Neutrophil (primary cell): ENCODE measurements around the gene MADCAM1.

Experiments
- H3K27ac ChIP-seq: fragments of 200-600 bp; sonication (generic); 2 replicates; pipeline ENCODE4 v1.5.1; 2016; ENCODE audit warnings: mild to moderate bottlenecking, moderate library complexity
- H3K27me3 ChIP-seq: fragments of 200-600 bp; sonication (generic); 2 replicates; pipeline ENCODE4 v1.6.0; 2016; ENCODE audit warnings: mild to moderate bottlenecking
- H3K36me3 ChIP-seq: fragments of 200-600 bp; sonication (generic); 2 replicates; pipeline ENCODE4 v1.5.1; 2017
- H3K4me1 ChIP-seq, 2 experiments: fragments of 200-600 bp in 1 of 2; sonication (generic) in 1 of 2; 1 replicate in 1 of 2; 2 replicates in 1 of 2; pipeline versions ENCODE4 v1.5.1 to v1.6.1; 2013 to 2016; ENCODE audit warnings: low read depth in 1 of 2, low read length in 1 of 2, mild to moderate bottlenecking in 1 of 2, moderate library complexity in 1 of 2; ENCODE audit not compliant: control insufficient read depth in 1 of 2, insufficient read depth in 1 of 2
- H3K4me3 ChIP-seq, 2 experiments: fragments of 200-600 bp in 1 of 2; sonication (generic) in 1 of 2; 1 replicate in 1 of 2; 2 replicates in 1 of 2; pipeline ENCODE4 v1.5.1; 2013 to 2016; ENCODE audit warnings: low read depth in 1 of 2, low read length in 1 of 2, mild to moderate bottlenecking in 1 of 2, moderate library complexity in 1 of 2
- H3K9me3 ChIP-seq: fragments of 200-600 bp; sonication (generic); 2 replicates; pipeline ENCODE4 v1.5.1; 2016
- CTCF ChIP-seq: fragments of 200-600 bp; sonication (generic); IDR thresholded peaks from 2 replicates; pipeline ENCODE4 v1.5.1; 2016; ENCODE audit warnings: antibody characterized with exemption

MADCAM1 gene

GRCh38 chr19:463483-464207, 32.6 kb upstream of the MADCAM1 start:
- no peaks in the 10 kb centered on the region for H3K9me3 ChIP-seq
- H3K36me3 ChIP-seq: no peaks in the 10 kb centered on the region
- peaks cover 58% of the 10 kb centered on the region for H3K27me3 ChIP-seq
- no peak for TF ChIP-seq CTCF
- no peak overlapping the region for H3K4me3 ChIP-seq
- H3K4me1 ChIP-seq: no peaks in the 10 kb centered on the region
- H3K27ac ChIP-seq: no peak overlapping the region

GRCh38 chr19:464208-464545, 32.1 kb upstream of the MADCAM1 start:
- Histone ChIP-seq H3K27ac (no peak overlapping the region), H3K4me1 (no peaks in the 10 kb centered on the region), H3K36me3 (no peaks in the 10 kb centered on the region), H3K9me3 (no peaks in the 10 kb centered on the region), H3K27me3 (peaks cover 52% of the 10 kb centered on the region), H3K4me3 (no peak overlapping the region)
- no peak for TF ChIP-seq CTCF

- Histone ChIP-seq H3K36me3 (no peaks in the 10 kb centered on the region), H3K27ac (no peak overlapping the region), H3K4me1 (no peaks in the 10 kb centered on the region), H3K9me3 (no peaks in the 10 kb centered on the region), H3K4me3 (no peak overlapping the region), H3K27me3 (peaks cover 42% of the 10 kb centered on the region)
- no peak for TF ChIP-seq CTCF
Observed at GRCh38 chr19:465056-465816, 31.1 kb upstream of the MADCAM1 start.

DNA sequence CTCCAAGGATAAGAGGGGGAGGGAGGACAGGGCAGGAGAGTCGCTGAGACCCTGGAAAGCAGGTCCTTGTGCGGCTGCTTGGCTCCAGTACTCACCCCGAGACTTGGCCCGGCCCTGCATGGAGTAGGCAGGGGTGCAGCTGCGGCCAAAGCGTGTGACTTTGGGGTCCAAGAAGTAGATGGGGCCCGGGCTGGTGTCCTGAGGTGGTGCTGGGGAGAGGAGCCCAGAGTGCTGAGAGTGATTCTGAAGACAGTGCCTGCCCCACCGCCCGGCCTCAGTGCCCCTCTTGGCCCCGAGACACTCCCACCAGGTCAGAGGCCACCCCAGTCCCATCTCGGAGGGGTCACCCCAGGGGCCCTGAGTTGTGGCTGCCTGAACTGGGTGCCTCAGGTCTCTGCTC, 28.7 kb upstream of the MADCAM1 start:
- no peaks in the 10 kb centered on the region for H3K4me1 ChIP-seq
- H3K9me3 ChIP-seq: no peaks in the 10 kb centered on the region
- TF ChIP-seq CTCF: no peak
- H3K4me3 ChIP-seq: no peak overlapping the region
- H3K36me3 ChIP-seq: no peaks in the 10 kb centered on the region
- peaks cover 21% of the 10 kb centered on the region for H3K27me3 ChIP-seq
- H3K27ac ChIP-seq: no peak overlapping the region

DNA sequence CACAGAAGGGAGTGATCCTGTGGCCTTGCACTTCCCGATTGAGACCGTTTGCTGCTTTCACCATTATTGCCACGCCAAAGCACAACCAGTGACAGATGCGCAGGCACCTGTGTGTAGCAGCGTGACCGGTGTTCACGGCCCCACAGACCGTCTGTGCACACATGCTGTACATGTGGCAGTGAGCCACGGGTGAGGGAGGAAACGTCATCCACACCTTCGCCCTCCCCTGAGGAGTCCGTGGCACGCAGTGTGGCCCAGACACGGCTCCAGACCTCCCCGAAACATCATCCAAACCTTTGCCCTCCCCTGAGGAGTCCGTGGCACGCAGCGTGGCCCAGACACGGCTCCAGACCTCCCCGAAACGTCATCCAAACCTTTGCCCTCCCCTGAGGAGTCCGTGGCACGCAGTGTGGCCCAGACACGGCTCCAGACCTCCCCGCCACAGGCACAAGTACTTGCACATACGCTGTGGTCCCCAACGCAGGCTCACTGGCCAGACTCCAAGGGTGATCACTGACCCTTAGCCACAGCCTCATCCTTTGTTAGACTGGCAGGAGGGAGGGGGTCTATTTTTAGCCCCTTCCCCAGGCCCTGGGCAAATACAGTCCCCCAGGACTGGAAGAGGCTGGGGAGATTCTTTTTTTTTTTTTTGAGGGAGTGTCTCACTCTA, 27.6 kb upstream of the MADCAM1 start:
- Histone ChIP-seq H3K9me3 (no peaks in the 10 kb centered on the region), H3K4me3 (no peak overlapping the region), H3K36me3 (no peaks in the 10 kb centered on the region), H3K4me1 (no peaks in the 10 kb centered on the region), H3K27me3 (peaks cover 10% of the 10 kb centered on the region), H3K27ac (no peak overlapping the region)
- no peak for TF ChIP-seq CTCF
